ENCODE measurements around the gene CCDC201. TPM values are rescaled to one million over a fixed set of nuclear protein-coding genes. Genes with fewer than 3 reads are reported as not detected.
"Not testable (repeated sequence)": the region's sequence is repeated elsewhere in the genome, so short reads cannot be mapped to it uniquely, and the experiment has no call there.

CCDC201 gene
- total RNA-seq, 1 donor from 2014 or later = not detected

DNA sequence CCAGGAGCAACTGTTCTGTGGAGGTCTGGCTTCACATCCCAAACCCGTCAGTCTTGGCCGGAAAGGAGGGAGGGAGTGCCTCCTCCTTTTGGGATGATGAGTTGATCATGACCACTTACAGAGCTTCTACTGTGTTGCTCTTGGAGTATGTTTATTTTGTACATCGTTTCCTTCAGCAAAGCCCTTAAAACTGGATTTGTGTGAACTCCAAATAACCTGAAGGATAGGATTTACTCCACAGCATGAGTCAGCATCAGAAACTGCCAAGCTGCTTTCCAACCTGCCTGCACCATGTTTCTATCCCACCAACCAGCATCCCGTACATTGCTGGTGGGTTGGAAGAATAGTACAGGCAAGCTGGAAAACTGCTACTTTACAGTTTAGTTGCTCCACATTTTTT is 3.5 kb downstream of the CCDC201 start:
- no peak overlapping the region for H3K4me3 ChIP-seq
- TF ChIP-seq, protein P1, sequence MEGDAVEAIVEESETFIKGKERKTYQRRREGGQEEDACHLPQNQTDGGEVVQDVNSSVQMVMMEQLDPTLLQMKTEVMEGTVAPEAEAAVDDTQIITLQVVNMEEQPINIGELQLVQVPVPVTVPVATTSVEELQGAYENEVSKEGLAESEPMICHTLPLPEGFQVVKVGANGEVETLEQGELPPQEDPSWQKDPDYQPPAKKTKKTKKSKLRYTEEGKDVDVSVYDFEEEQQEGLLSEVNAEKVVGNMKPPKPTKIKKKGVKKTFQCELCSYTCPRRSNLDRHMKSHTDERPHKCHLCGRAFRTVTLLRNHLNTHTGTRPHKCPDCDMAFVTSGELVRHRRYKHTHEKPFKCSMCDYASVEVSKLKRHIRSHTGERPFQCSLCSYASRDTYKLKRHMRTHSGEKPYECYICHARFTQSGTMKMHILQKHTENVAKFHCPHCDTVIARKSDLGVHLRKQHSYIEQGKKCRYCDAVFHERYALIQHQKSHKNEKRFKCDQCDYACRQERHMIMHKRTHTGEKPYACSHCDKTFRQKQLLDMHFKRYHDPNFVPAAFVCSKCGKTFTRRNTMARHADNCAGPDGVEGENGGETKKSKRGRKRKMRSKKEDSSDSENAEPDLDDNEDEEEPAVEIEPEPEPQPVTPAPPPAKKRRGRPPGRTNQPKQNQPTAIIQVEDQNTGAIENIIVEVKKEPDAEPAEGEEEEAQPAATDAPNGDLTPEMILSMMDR (IDR thresholded peaks at IDR 0.05) = no peak
- no peaks in the 10 kb centered on the region for H3K36me3 ChIP-seq
- H3K27me3 ChIP-seq = no peaks in the 10 kb centered on the region
- H3K27ac ChIP-seq = no peak overlapping the region
- DNase-seq (ENCODE audit: low spot score in 2 of 2) = no peak
- intact Hi-C loops (cut with DNase I) = no loop called here
- no peaks in the 10 kb centered on the region for H3K9me3 ChIP-seq
- no peaks in the 10 kb centered on the region for H3K4me1 ChIP-seq

DNA sequence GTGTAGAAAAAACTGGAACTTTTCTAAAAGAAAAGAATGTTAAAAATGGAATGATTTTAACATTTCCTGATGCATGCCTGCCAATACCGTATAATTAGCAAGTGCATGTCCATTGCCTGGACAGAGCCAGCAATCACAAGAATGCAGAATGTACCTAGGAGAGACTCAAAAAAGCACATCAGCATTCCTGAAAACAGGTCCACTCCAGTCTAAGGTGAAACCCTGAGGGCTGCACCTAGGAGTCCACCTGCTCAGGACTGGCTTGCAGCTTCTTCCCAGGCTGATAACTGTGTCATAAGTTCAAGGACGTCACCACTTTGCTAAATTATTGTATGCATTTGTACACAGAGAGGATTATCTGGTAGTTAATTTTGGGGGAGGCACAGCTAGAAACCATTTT is 5.4 kb downstream of the CCDC201 start:
- intact Hi-C loops (cut with DNase I) = no loop called here
- H3K4me3 ChIP-seq = no peak overlapping the region
- H3K27me3 ChIP-seq = no peaks in the 10 kb centered on the region
- H3K36me3 ChIP-seq = no peaks in the 10 kb centered on the region
- TF ChIP-seq, protein P1 (IDR thresholded peaks at IDR 0.05) = no peak
- H3K4me1 ChIP-seq = no peaks in the 10 kb centered on the region
- H3K9me3 ChIP-seq = no peaks in the 10 kb centered on the region
- DNase-seq (ENCODE audit: low spot score in 2 of 2) = no peak
- H3K27ac ChIP-seq = no peak overlapping the region

DNA sequence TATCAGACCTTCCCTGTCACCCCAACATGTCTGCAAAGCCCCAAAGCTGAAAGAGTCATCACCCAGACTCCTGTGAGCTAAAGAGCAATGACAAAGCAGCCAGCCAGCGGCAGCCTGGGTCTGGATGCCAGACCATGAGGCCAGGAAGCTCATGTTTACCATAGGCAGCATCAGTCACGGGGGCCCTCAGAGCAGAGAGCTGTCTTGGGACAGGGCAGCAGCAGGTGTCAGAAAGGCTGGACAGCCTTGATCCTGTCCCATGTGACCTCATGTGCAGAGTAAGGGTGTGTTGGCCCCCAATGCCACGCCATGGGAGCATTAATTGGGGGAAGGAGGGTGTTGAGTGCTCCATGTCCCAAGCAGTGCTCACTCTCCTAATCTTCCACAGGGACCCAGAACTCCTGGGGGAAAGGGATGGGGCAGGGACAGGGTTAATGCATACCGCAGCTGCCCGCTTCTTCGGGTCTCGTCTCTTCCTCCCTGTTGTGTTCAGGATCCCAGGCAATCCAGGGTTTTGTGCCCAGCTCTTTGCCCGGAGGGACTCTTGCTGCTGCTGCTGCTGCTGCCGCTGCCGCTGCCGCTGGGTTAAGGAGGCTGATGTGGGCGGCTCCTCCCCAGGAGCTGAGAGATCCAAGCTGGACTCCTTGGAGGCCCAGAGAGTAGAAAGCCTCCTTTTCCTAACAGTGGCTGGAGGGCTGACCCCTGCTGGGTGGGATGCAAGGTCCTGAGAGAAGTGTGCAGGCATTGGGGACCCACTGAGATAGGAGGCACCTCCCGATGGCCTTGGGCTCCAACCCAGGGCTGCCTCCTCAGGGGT is 7.1 kb downstream of the CCDC201 start:
- no peak for DNase-seq (ENCODE audit: low spot score in 2 of 2)
- Histone ChIP-seq H3K9me3 (no peaks in the 10 kb centered on the region), H3K27me3 (no peaks in the 10 kb centered on the region), H3K27ac (no peak overlapping the region), H3K4me3 (no peak overlapping the region), H3K36me3 (no peaks in the 10 kb centered on the region), H3K4me1 (no peaks in the 10 kb centered on the region)
- intact Hi-C loops (cut with DNase I) = no loop called here
- TF ChIP-seq, protein P1 (IDR thresholded peaks at IDR 0.05) = no peak

DNA sequence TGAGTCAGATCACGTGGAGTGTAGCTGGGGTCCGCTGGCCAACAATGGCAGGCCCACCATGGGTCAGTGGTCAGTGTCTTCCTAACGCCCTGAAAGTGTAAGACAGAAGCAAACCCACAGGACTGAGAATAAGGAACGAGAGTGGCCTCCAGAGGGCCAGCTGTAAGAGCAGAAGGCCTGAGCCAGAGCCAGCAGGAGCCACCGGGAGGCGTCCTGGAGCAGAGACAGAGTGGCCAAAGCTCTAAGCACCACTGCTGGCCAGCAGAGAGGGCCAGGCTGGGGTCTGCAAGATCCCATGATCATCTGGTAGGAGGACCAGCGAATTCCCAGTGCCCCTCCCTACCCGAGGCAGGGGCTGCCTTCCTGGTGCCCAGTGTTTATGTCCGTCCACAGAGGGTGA is 9.2 kb downstream of the CCDC201 start:
- Histone ChIP-seq H3K36me3 (no peaks in the 10 kb centered on the region), H3K9me3 (no peaks in the 10 kb centered on the region), H3K4me1 (no peaks in the 10 kb centered on the region), H3K27me3 (no peaks in the 10 kb centered on the region), H3K4me3 (no peak overlapping the region), H3K27ac (no peak overlapping the region)
- TF ChIP-seq, protein P1 (IDR thresholded peaks at IDR 0.05) = no peak
- DNase-seq (ENCODE audit: low spot score in 2 of 2) = no peak
- intact Hi-C loops (cut with DNase I) = no loop called here

DNA sequence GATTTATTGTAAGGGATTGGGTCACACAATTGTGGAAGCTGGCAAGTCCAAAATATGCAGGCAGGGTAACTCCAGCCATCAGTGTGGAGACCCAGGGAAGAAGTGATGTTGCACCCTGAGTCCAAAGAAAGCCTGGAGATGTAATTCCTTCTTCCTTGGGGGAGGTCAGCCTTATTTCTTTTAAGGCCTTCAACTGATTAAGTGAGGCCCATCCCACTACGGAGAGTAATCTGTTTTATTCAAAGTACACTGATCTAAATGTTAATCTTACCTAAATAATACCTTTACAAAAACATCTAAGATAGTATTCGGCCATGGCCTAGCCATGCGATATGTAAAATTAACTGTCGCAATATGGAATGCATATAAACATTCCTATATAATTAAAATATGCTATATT is 16.0 kb downstream of the CCDC201 start:
- intact Hi-C loops (cut with DNase I); H3K27ac ChIP-seq; H3K9me3 ChIP-seq; H3K4me1 ChIP-seq; H3K36me3 ChIP-seq; H3K4me3 ChIP-seq; H3K27me3 ChIP-seq; DNase-seq (ENCODE audit: low spot score in 2 of 2): not testable (repeated sequence)

DNA sequence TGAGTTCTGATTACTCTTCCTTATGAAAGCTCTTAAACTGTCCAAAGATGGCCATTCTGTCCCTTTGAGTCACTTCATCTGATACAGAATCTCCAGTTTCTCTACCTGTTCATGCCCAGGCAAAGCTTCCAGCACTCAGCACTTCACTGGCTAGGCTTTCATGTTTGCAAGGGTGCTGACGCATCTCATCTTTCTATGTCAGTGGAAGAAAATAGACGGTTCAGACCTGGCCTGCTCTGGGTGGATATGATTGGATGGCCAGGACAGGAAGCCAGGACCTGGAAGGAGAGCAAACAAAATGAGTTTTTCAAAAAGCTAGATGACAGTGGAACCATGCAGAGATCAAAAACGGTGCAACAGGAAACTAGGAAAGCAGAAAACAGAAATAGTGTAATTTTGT is 17.2 kb downstream of the CCDC201 start:
- H3K4me1 ChIP-seq; H3K9me3 ChIP-seq; intact Hi-C loops (cut with DNase I); H3K27me3 ChIP-seq; H3K27ac ChIP-seq; DNase-seq (ENCODE audit: low spot score in 2 of 2); H3K36me3 ChIP-seq; H3K4me3 ChIP-seq: not testable (repeated sequence)

DNA sequence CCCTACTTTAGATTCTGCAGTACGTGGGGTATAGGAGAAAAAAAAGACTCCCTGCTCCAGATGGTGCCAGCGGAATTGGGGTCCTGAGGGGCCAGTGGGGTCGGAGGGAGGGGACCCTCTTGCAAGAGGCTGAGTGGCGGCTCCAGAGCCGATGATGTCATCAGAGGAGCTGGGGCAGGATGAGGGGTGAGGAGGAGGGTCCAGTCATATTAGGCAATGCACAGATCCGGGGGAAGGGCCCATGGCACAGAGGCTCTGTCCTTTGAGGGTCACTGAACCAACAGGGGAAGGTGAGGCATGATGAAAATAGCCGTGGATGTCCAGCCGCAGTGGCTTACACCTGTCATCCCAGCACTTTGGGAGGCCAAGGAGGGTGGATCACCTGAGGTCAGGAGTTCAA is 19.4 kb downstream of the CCDC201 start:
- H3K27ac ChIP-seq; DNase-seq (ENCODE audit: low spot score in 2 of 2); H3K4me3 ChIP-seq; intact Hi-C loops (cut with DNase I); H3K27me3 ChIP-seq; H3K36me3 ChIP-seq; H3K4me1 ChIP-seq; H3K9me3 ChIP-seq: not testable (repeated sequence)

DNA sequence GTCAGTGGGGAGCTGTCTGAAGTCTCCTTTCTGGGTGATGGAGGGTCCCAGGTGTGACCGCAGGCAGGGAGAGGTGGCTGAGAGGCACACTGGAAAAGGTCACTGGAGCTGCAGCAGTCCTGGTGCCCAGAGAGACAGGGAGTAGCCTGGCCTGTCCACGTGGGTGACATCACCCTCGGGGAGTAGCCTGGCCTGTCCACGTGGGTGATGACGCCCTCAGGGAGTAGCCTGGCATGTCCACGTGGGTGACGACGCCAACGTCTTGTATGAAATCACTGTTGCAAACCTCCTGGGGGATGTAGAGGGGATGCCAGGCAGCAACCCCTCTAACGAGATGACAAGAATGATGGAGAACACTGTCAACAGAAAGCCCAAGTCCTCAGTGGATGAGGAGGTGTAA is 19.9 kb downstream of the CCDC201 start:
- H3K36me3 ChIP-seq; H3K27me3 ChIP-seq; H3K4me3 ChIP-seq; H3K4me1 ChIP-seq; H3K9me3 ChIP-seq; intact Hi-C loops (cut with DNase I); DNase-seq (ENCODE audit: low spot score in 2 of 2); H3K27ac ChIP-seq: not testable (repeated sequence)

DNA sequence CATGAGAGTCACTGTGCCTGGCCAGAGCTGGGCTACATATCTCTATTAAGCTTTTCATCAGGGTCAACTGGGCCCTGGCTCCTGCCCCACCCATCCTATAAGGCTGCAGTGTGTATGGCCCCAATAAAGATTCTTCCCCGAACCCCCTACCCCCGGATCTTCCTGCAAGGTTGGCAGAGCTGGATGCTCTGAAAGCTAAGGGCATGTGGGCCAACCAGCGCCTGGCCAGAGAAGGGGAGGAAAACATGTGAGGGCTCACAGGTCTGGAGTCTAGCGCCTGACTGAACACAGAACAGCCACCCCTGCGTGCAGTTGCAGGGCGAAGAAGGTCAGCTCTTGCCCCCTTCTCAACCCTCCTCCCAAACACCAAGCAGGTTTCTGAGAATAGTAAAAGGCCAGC is 24.1 kb downstream of the CCDC201 start:
- H3K27me3 ChIP-seq; intact Hi-C loops (cut with DNase I); H3K4me1 ChIP-seq; H3K27ac ChIP-seq; H3K9me3 ChIP-seq; H3K36me3 ChIP-seq; H3K4me3 ChIP-seq; DNase-seq (ENCODE audit: low spot score in 2 of 2): not testable (repeated sequence)

DNA sequence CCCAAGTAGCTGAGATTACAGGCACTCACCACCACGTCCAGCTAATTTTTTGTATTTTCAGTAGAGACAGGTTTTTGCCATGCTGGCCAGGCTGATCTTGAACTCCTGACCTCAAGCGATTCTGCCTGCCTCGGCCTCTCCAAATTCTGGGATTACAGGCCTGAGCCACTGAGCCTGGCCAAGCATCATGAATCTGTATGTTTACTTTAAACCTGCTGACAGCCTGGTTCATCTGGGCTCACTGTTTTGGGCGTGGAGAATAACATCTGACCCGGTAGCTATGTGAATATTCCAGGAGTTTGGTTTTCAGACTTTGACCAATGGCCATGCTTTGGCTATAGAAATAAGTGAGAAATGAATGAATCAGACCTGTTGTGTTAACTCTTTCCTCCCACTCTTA is 26.3 kb downstream of the CCDC201 start:
- H3K4me3 ChIP-seq; H3K36me3 ChIP-seq; intact Hi-C loops (cut with DNase I); H3K4me1 ChIP-seq; DNase-seq (ENCODE audit: low spot score in 2 of 2); H3K27ac ChIP-seq; H3K27me3 ChIP-seq; H3K9me3 ChIP-seq: not testable (repeated sequence)
